ENCODE data around the gene SGSM2.

- TF ChIP-seq CTCF (conservative IDR thresholded peaks at IDR 0.05; ENCODE audit: low read depth in 2 of 2) (peak; percentile 11 to 12; a peak in 2 of 4 replicates), EZH2 (IDR thresholded peaks at IDR 0.05; ENCODE audit: low read depth, unreplicated experiment) (no peak), EZH2phosphoT487 (IDR thresholded peaks at IDR 0.05; ENCODE audit: unreplicated experiment) (no peak)
These were observed 75.3 kb downstream of the SGSM2 start for GRCh38 chr17:2412561-2413021.
